Measurements from ENCODE around the gene MAP3K5.

- no peak for TF ChIP-seq EP300 (IDR thresholded peaks at IDR 0.05; ENCODE audit: low read depth)
- no peak for TF ChIP-seq CTCF (IDR thresholded peaks at IDR 0.05)
Measured at GRCh38 chr6:136763255-136763654, 29.0 kb downstream of the MAP3K5 start.
